Hematopoietic multipotent progenitor cell treated with erythropoietin and hydrocortisone succinate and interleukin-3 and kit ligand, for 17 days (in vitro differentiated cells): ENCODE data around the gene SMIM30.
A peak's percentile ranks its signal among the peaks of the same experiment; 100 is the strongest.
"Not testable (repeated sequence)": the region's sequence is repeated elsewhere in the genome, so short reads cannot be mapped to it uniquely, and the experiment has no call there.

Experiments
- DNase-seq: peaks from one replicate; pipeline ENCODE4 v3.0.0-alpha.2; 2015; ENCODE audit warnings: low spot score

Gene SMIM30

GRCh38 chr7:113118074-113118959 lies at the start of gene SMIM30:
TSS of gene SMIM30 (minus strand) at chr7:113118554. CDS start at chr7:113117578, 976 bp downstream.
- DNase-seq: peak; percentile 78

GRCh38 chr7:113166176-113166575 lies 47.8 kb upstream of the SMIM30 start:
- not testable (repeated sequence) for DNase-seq

GRCh38 chr7:113161050-113161449 lies 42.7 kb upstream of the SMIM30 start:
- DNase-seq: no peak

GRCh38 chr7:113159746-113160339 lies 41.5 kb upstream of the SMIM30 start:
- DNase-seq: no peak

- DNase-seq: no peak
Measured at GRCh38 chr7:113158756-113159155, 40.4 kb upstream of the SMIM30 start.

GRCh38 chr7:113154117-113154516 lies 35.8 kb upstream of the SMIM30 start:
- DNase-seq: no peak

- DNase-seq: no peak
Measured at GRCh38 chr7:113144817-113145216, 26.5 kb upstream of the SMIM30 start.

- DNase-seq: no peak
Measured at GRCh38 chr7:113143486-113144257, 25.3 kb upstream of the SMIM30 start.

GRCh38 chr7:113142385-113143119 lies 24.2 kb upstream of the SMIM30 start:
- DNase-seq: no peak

- DNase-seq: no peak
Measured at GRCh38 chr7:113141803-113142202, 23.4 kb upstream of the SMIM30 start.

GRCh38 chr7:113140956-113141355 lies 22.6 kb upstream of the SMIM30 start:
- no peak for DNase-seq

- no peak for DNase-seq
Measured at GRCh38 chr7:113137241-113137640, 18.9 kb upstream of the SMIM30 start.

GRCh38 chr7:113134025-113134424 lies 15.7 kb upstream of the SMIM30 start:
- no peak for DNase-seq

GRCh38 chr7:113131367-113131766 lies 13.0 kb upstream of the SMIM30 start:
- DNase-seq: no peak

GRCh38 chr7:113128031-113128430 lies 9.7 kb upstream of the SMIM30 start:
- DNase-seq: no peak

GRCh38 chr7:113125728-113126127 lies 7.4 kb upstream of the SMIM30 start:
- no peak for DNase-seq

GRCh38 chr7:113122744-113123143 lies 4.4 kb upstream of the SMIM30 start:
- no peak for DNase-seq

- DNase-seq: no peak
Measured at GRCh38 chr7:113120647-113121046, 2.3 kb upstream of the SMIM30 start.

- DNase-seq: no peak
Measured at GRCh38 chr7:113119429-113119828, 1.1 kb upstream of the SMIM30 start.

- DNase-seq: not testable (repeated sequence)
Measured at GRCh38 chr7:113117374-113117774, 980 bp downstream of the SMIM30 start.

GRCh38 chr7:113113912-113114311 lies 4.4 kb downstream of the SMIM30 start:
- no peak for DNase-seq

- DNase-seq: no peak
Measured at GRCh38 chr7:113109718-113110117, 8.6 kb downstream of the SMIM30 start.
